ENCODE data around the gene DCTN3.

Gene DCTN3

GRCh38 chr9:34647084-34647403, 26.7 kb upstream of the DCTN3 start:
- no peak for DNase-seq (ENCODE audit: low read depth in 1 of 2, low spot score in 1 of 2)
- Histone ChIP-seq H3K27ac (replicated peaks) (peak overlapping the region; percentile 69), H3K4me3 (replicated peaks; ENCODE audit: insufficient read depth, low read length) (peak overlapping the region; percentile 72), H3K27me3 (ENCODE audit: insufficient read depth, poor library complexity, severe bottlenecking) (no peaks in the 10 kb centered on the region)
- no peak for TF ChIP-seq POLR2AphosphoS5 (IDR thresholded peaks at IDR 0.05; ENCODE audit: low read depth)
- no peak for TF ChIP-seq SPI1 (IDR thresholded peaks at IDR 0.05; ENCODE audit: borderline replicate concordance, low read depth)
- TF ChIP-seq, protein P1, sequence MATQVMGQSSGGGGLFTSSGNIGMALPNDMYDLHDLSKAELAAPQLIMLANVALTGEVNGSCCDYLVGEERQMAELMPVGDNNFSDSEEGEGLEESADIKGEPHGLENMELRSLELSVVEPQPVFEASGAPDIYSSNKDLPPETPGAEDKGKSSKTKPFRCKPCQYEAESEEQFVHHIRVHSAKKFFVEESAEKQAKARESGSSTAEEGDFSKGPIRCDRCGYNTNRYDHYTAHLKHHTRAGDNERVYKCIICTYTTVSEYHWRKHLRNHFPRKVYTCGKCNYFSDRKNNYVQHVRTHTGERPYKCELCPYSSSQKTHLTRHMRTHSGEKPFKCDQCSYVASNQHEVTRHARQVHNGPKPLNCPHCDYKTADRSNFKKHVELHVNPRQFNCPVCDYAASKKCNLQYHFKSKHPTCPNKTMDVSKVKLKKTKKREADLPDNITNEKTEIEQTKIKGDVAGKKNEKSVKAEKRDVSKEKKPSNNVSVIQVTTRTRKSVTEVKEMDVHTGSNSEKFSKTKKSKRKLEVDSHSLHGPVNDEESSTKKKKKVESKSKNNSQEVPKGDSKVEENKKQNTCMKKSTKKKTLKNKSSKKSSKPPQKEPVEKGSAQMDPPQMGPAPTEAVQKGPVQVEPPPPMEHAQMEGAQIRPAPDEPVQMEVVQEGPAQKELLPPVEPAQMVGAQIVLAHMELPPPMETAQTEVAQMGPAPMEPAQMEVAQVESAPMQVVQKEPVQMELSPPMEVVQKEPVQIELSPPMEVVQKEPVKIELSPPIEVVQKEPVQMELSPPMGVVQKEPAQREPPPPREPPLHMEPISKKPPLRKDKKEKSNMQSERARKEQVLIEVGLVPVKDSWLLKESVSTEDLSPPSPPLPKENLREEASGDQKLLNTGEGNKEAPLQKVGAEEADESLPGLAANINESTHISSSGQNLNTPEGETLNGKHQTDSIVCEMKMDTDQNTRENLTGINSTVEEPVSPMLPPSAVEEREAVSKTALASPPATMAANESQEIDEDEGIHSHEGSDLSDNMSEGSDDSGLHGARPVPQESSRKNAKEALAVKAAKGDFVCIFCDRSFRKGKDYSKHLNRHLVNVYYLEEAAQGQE (IDR thresholded peaks at IDR 0.05; ENCODE audit: insufficient replicate concordance, low read depth): no peak
- no peak for TF ChIP-seq GABPA (IDR thresholded peaks at IDR 0.05; ENCODE audit: low read depth)

DNA sequence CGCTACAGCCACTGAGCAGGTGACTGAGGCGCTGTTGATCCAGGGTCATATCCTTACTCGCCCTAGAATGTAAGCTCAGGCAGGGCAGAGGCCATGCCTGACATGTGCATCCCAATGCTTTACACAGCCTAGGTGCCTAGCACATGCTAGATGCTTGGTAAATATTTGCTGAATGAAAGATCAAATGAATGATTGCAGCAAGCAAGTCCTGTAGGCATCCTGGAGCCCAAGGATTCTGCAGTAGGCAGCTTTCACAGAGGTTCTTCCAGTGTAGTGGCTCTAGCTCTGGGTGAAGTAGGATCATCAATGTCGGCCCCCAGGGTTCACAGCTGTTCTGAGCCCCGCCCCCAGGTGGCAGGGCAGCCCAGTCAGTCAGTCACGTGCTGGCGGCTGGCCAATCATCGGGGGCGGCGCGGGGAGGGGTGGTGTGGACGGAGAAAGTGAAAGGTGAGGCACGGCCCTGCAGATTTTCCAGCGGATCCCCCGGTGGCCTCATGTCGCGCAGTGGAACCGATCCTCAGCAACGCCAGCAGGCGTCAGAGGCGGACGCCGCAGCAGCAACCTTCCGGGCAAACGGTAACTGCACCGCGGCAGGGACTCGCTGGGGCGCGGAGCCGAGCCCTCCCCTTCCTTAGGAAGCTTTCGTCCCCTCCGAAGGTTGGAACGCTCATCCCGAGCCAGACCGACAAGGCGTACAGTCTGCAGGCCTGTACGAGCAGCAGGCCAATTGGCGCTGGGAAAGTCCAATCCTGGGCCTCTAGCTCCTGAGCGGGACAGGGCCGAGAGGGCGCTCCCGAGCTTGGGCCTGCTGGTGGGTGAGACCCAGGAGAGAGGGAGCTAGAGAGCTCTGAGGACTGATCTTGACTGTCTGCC, 26.2 kb upstream of the DCTN3 start, which contains the start of gene GALT:
Gene GALT, plus strand, starts transcription at position 465 of the 873 bp plus-strand sequence. Its CDS starts 30 bp downstream, at position 495.
- peak; percentile 86 to 96 for DNase-seq (ENCODE audit: low read depth in 1 of 2, low spot score in 1 of 2)
- Histone ChIP-seq H3K27me3 (ENCODE audit: insufficient read depth, poor library complexity, severe bottlenecking) (no peaks in the 10 kb centered on the region), H3K4me3 (replicated peaks; ENCODE audit: insufficient read depth, low read length) (peak within 1 kb of the TSS; percentile 72), H3K27ac (replicated peaks) (peak within 1 kb of the TSS; percentile 69)
- TF ChIP-seq SPI1 (IDR thresholded peaks at IDR 0.05; ENCODE audit: borderline replicate concordance, low read depth) (no peak), POLR2AphosphoS5 (IDR thresholded peaks at IDR 0.05; ENCODE audit: low read depth) (peak; percentile 49; the same call in 1 of the 2 replicates), CTCF (IDR thresholded peaks at IDR 0.05; ENCODE audit: insufficient read depth, low read length) (peak; percentile 44), GABPA (IDR thresholded peaks at IDR 0.05; ENCODE audit: low read depth) (0 out of 2 replicates have a peak, but pooled peaks have one; percentile 11)
- TF ChIP-seq, protein P1 (IDR thresholded peaks at IDR 0.05; ENCODE audit: insufficient replicate concordance, low read depth): peak; percentile 32

DNA sequence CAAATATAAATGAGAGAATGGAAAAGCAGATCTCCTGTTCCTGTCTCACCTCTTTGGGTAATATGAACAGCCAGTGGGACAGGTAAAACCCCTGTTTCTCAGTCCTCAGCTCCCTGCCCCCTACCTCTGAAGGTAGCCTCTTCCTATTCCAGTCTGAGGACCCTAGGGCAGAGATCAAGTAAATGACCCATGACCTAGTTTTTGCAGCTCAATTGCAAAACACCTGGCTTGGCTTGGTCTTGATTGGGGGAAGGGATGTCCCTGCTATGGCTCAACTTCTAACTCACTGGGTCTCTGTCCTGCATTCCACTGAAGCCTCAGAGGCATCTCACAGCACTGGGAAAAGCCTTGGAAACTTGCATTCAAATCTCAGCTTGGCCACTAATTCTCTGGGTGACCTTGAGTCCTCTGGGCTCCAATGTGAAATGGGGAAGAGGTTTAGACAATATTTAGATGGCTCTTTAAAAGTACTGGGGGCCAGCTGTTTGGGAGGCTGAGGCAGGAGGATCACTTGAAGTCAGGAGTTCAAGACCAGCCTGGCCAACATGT, 24.5 kb upstream of the DCTN3 start:
- Histone ChIP-seq H3K27ac (replicated peaks) (no peak overlapping the region), H3K4me3 (replicated peaks; ENCODE audit: insufficient read depth, low read length) (no peak overlapping the region), H3K27me3 (ENCODE audit: insufficient read depth, poor library complexity, severe bottlenecking) (no peaks in the 10 kb centered on the region)
- TF ChIP-seq CTCF (IDR thresholded peaks at IDR 0.05; ENCODE audit: insufficient read depth, low read length) (no peak), GABPA (IDR thresholded peaks at IDR 0.05; ENCODE audit: low read depth) (no peak), POLR2AphosphoS5 (IDR thresholded peaks at IDR 0.05; ENCODE audit: low read depth) (no peak)
- TF ChIP-seq, protein P1 (IDR thresholded peaks at IDR 0.05; ENCODE audit: insufficient replicate concordance, low read depth): no peak
- DNase-seq (ENCODE audit: low read depth in 1 of 2, low spot score in 1 of 2): no peak

Data from HL-60 (cell line).